ENCODE measurements around the gene PDXDC1.
"Not testable (repeated sequence)": the region's sequence is repeated elsewhere in the genome, so short reads cannot be mapped to it uniquely, and the experiment has no call there.

PDXDC1 gene

DNA sequence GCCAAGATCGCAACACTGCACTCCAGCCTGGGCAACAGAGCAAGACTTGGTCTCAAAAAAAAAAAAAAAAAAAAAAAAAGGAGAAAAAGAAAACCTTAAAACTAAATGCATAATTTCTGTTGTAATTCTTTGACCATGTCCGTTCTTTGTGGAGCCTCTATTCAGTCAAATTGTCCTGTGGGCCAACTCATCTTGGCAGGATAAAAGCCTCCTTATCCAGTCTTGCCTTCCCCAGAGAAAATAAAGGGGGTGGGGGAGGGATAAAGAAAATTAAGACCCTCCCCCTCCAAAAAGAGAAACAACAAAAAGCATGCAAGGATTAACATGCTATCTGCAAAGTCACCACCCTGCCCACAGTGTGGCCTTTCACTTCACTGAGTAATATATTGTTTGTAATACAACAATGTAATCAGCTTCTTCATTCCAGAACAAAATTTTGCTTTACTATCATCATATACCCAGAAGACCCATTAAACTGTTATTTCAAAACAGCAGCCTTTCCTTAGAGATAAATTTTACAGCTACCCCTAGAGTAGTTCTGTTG, 124.6 kb downstream of the PDXDC1 start:
- H3K27me3 ChIP-seq (ENCODE audit: control insufficient read depth, insufficient read depth, low read length); H3K36me3 ChIP-seq (ENCODE audit: control insufficient read depth, low read depth, low read length); H3K9me3 ChIP-seq (ENCODE audit: control insufficient read depth, low read depth, low read length); H3K27ac ChIP-seq (ENCODE audit: low read length); H3K9ac ChIP-seq (ENCODE audit: low read length); H3K4me3 ChIP-seq (ENCODE audit: low read length); H3K4me1 ChIP-seq (ENCODE audit: control insufficient read depth, low read depth, low read length): not testable (repeated sequence)

DNA sequence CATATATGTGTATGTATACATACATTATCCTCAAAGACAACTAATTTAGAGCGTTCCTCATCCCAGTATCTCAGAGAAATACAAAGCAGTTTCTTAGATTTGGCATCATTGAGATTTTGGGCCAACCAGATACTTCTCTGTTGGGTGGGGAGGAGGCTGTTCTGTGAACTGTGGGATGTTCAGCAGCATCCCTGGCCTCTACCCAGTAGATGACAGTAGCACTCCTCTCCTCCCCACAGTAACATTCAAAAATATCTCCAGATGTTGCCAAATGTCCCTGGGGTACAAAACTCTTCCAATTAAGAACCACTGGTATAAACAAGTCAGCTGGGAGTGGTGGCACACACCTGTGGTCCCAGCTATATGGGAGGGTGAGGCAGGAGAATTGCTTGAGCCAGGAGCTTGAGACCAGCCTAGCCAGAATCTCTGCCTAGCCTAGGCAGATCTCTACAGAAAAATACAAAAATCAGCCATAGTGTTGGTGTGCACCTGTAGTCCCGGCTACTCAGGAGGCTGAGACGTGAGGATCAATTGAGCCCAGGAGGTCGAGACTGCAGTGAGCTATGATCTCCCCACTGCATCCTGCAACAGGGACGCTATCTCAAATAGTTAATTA, 125.7 kb downstream of the PDXDC1 start:
- H3K4me3 ChIP-seq (ENCODE audit: low read length); H3K9me3 ChIP-seq (ENCODE audit: control insufficient read depth, low read depth, low read length); H3K27me3 ChIP-seq (ENCODE audit: control insufficient read depth, insufficient read depth, low read length); H3K36me3 ChIP-seq (ENCODE audit: control insufficient read depth, low read depth, low read length); H3K9ac ChIP-seq (ENCODE audit: low read length); H3K4me1 ChIP-seq (ENCODE audit: control insufficient read depth, low read depth, low read length); H3K27ac ChIP-seq (ENCODE audit: low read length): not testable (repeated sequence)

DNA sequence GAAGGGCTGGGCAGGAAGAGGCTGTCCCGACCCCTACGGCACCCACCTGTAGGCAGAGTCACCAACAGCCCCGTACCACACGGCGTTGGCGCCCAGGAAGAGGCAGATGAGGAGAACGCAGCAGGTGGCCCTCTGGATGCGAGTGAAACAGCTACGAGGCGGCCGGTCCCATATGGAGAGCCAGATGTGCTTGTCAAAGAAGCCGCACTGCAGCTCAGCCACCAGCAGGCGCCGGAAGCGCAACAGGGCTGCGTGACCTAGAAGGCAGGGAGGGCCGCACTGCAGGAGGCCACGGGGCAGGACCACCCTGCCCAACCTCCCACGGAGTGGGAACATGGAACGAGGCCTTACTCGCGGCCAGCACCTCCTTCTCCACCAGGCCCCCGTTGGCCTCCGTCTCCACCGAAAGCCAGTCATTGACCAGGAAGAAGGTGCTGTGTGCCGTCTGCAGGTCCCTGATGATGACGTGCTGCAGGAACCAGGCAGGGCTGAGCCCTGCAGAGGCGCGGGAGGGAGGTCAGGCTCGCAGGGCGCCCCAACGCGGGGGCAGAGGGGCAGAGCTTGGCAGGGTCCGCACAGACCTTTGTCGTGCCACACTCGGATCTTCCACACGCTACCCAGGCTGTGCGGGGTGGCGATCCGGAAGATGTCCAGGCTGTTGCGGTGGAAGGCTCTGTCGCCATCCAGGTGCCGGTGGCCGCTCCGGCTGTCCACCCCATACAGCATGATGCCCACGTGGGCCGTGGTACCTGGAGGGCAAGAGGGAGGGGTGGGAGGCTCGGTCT, 153.0 kb downstream of the PDXDC1 start:
- not testable (repeated sequence) for H3K9ac ChIP-seq (ENCODE audit: low read length); H3K9me3 ChIP-seq (ENCODE audit: control insufficient read depth, low read depth, low read length); H3K4me1 ChIP-seq (ENCODE audit: control insufficient read depth, low read depth, low read length); H3K36me3 ChIP-seq (ENCODE audit: control insufficient read depth, low read depth, low read length); H3K27me3 ChIP-seq (ENCODE audit: control insufficient read depth, insufficient read depth, low read length); H3K27ac ChIP-seq (ENCODE audit: low read length); H3K4me3 ChIP-seq (ENCODE audit: low read length)

DNA sequence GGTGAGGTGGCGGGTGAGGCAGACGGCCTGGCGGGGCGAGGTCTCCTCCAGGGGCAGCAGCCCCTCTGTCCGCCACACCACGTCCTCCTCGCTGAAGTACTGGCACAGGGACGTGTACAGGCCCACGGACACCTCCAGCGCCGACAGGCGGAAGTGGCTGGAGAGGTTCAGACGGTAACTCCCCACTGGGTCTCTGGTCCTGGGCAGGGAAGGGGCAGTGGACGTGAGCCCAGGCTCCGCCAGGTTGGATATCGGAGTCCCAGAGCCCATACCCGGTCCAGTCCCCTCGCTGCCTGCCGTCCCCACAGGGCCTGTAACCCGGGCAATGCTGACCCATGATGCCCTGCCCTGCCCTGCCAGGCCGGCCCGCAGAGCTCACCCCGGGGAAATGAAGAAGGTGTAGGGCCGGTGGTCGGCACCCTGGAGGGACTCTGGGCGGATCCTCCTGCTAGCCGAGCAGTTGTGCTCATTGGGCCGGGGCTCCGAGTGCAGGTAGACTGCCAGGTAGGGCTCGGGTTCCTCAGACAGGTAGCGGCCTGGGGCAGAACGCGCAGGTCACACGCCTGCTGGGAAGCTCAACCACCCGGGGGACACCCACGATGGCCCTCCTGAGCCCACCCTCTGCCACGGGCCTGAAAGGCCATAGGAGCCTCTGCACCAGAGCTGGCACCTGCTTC, 155.6 kb downstream of the PDXDC1 start:
- H3K9ac ChIP-seq (ENCODE audit: low read length); H3K9me3 ChIP-seq (ENCODE audit: control insufficient read depth, low read depth, low read length); H3K27me3 ChIP-seq (ENCODE audit: control insufficient read depth, insufficient read depth, low read length); H3K4me1 ChIP-seq (ENCODE audit: control insufficient read depth, low read depth, low read length); H3K4me3 ChIP-seq (ENCODE audit: low read length); H3K36me3 ChIP-seq (ENCODE audit: control insufficient read depth, low read depth, low read length); H3K27ac ChIP-seq (ENCODE audit: low read length): not testable (repeated sequence)

DNA sequence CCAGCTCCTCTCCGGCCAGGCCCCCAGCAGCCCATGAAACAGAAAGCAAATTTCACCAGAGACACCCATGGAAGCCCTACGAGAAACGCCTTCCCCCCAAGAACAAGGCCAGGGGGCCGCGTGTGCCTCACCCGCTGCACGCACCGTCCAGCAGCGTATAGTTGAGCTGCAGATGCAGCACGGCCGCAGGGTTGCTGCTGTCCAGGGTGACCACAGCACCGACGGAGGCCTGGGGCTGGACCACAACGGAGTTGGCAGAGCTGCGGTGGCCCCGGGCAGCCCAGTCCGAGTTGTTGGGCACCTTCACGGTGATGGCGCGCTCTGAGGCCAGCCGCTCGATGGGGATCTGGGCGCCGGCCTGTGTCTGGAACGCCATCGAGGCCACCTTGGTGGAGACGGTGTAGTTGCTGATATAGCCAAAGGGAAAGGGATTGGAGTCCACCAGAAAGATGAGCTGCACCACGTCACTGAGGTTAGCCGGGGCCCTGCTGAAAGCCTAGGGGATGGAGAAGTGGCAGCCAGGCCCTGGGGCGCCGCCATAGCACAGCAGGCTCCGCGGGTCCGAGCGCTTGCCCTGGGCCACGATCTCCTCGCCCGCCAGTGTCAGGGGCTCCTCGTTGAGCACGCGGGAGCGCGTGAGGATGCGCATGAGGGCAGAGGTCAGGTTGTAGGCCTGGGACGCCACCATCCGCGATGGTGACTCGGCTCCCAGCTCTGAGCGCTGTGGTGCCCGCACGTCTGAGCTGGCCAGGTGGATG, 156.3 kb downstream of the PDXDC1 start:
- not testable (repeated sequence) for H3K4me1 ChIP-seq (ENCODE audit: control insufficient read depth, low read depth, low read length); H3K4me3 ChIP-seq (ENCODE audit: low read length); H3K9me3 ChIP-seq (ENCODE audit: control insufficient read depth, low read depth, low read length); H3K27ac ChIP-seq (ENCODE audit: low read length); H3K36me3 ChIP-seq (ENCODE audit: control insufficient read depth, low read depth, low read length); H3K9ac ChIP-seq (ENCODE audit: low read length); H3K27me3 ChIP-seq (ENCODE audit: control insufficient read depth, insufficient read depth, low read length)

DNA sequence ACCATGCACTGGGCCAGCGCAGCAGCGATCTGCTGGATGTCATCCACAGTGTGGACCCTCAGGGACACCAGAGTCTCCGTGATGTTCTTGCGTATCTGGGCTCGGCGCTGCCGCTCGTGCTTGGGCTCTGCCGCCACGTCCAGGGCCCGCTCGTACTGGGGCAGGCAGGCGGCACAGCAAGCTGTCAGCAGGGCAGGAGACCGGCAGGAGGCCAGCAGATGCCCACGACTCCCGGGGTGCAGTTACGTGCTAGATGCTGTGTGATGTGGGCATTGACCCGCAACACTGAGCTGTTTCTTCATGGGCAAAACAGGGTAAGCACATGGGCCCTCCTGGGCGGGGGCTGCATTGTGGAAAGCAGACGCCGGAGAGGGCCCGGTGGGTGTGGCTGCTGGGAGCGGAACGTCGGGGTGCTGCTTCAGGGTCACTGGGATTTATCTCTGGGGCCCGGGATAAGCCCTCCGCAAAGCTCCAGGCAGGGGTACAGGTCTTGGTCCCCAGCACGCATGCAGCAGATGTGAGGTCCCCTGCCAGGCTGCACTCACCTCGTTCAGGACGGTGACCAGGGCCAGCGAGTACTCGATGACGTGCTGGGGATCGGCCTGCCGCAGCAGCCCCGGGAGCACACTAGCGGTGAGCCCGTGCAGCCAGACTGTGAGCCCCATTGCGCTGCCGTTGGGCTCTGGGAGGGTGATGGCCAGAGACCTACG, 158.0 kb downstream of the PDXDC1 start:
- H3K36me3 ChIP-seq (ENCODE audit: control insufficient read depth, low read depth, low read length); H3K9me3 ChIP-seq (ENCODE audit: control insufficient read depth, low read depth, low read length): not testable (repeated sequence)

DNA sequence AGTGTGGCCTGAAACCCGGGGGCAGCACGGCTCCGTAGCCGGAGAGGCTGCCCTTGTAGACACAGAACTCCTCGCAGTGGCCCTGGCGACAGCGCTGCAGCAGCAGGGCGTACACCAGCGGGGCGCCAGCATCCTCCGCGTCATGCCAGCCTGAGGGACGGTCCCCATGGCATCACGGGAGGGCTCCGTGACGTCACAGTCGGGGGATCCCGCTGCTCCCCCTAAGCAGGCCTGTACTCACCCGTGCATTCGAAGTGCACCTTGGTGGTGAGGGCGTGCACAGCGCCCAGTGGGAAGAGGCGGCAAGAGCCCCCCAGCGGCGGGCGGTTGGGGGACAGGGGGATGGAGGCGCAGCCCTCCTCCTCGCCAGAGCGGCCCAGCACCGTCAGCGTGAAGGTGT, 158.7 kb downstream of the PDXDC1 start:
- not testable (repeated sequence) for H3K9ac ChIP-seq (ENCODE audit: low read length); H3K4me1 ChIP-seq (ENCODE audit: control insufficient read depth, low read depth, low read length); H3K36me3 ChIP-seq (ENCODE audit: control insufficient read depth, low read depth, low read length); H3K9me3 ChIP-seq (ENCODE audit: control insufficient read depth, low read depth, low read length); H3K27me3 ChIP-seq (ENCODE audit: control insufficient read depth, insufficient read depth, low read length); H3K4me3 ChIP-seq (ENCODE audit: low read length); H3K27ac ChIP-seq (ENCODE audit: low read length)

More for the DNA sequence above, 158.0 kb downstream of the PDXDC1 start:
- H3K4me3 ChIP-seq (ENCODE audit: low read length); H3K4me1 ChIP-seq (ENCODE audit: control insufficient read depth, low read depth, low read length); H3K27me3 ChIP-seq (ENCODE audit: control insufficient read depth, insufficient read depth, low read length); H3K27ac ChIP-seq (ENCODE audit: low read length); H3K9ac ChIP-seq (ENCODE audit: low read length): not testable (repeated sequence)

DNA sequence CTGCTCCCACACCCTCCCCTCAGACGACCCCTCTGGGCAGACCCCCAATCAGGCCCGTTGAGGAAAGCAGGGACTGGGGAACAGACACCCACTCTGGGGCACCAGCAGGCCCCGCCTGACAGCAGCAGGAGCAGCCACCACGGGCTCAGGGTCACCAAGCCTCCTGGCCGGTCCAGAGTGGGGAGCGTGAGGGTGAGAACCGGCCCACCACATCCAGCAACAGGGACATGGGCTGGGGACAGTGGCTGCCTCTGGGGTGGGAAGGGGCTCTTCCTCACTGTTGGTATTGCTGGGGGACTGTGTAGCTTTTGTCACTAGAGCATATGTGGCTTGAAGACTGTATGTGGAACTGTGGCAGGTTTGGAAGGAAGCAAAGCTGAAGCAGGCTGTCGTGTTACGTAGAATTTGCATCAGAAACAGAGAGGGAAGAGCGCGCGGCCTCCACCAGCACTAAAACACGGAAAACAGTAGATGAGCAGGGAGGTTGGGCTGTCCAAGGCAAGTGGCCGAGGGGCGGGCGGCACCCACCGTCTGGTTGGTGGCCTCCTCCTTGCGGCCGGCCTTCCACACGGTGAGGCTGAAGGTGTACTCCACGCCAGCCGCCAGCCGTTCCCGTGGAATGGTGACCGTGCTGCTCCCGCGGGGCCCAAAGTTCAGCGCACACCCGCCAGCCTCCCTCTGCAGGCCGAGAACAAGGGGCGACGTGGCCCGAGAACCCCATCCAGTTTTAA, 160.1 kb downstream of the PDXDC1 start:
- not testable (repeated sequence) for H3K36me3 ChIP-seq (ENCODE audit: control insufficient read depth, low read depth, low read length); H3K9ac ChIP-seq (ENCODE audit: low read length); H3K4me3 ChIP-seq (ENCODE audit: low read length); H3K27ac ChIP-seq (ENCODE audit: low read length); H3K9me3 ChIP-seq (ENCODE audit: control insufficient read depth, low read depth, low read length); H3K4me1 ChIP-seq (ENCODE audit: control insufficient read depth, low read depth, low read length); H3K27me3 ChIP-seq (ENCODE audit: control insufficient read depth, insufficient read depth, low read length)

DNA sequence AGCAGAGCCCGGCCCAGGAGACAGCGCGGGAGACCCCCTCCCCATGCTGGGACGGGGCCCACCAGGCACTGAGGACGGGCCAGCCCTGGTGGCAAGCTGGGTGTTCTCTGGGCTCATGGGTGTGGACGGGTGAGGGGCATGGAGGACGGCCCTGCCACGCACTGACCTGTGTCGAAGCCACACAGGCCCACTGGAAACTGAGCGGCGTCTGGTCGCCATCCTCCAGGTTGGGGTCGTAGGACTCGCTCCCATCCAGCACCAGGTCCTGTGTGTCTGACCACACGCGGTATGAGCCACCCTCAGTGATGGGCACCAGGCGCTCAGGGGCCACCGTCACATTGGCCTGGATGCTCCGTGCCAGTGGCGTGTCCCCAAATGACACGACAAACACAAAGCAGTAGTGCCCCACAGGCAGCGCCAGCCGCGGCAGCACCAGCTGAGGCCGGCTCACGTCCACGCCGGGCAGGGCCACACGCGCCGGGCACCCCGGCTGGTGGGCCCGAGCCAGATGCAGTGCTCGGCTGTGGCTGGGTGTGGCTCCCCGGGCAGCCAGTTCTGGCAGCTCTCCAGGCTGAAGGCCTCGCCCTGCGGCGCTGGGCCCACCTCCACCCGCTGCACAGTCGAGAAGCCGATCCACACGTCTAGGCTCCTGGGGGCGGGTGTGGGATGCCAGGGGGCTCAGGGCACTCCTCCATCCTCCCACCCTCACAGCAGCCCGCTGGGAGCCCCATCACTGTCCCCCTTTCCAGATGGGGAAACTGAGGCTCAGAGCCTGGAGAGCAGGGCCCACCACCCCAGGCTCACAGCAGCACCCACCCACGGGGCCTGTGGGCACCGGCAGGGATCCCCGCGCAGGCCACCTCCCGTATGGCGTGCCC, 160.9 kb downstream of the PDXDC1 start:
- H3K4me3 ChIP-seq (ENCODE audit: low read length); H3K9me3 ChIP-seq (ENCODE audit: control insufficient read depth, low read depth, low read length); H3K27ac ChIP-seq (ENCODE audit: low read length); H3K4me1 ChIP-seq (ENCODE audit: control insufficient read depth, low read depth, low read length); H3K27me3 ChIP-seq (ENCODE audit: control insufficient read depth, insufficient read depth, low read length); H3K36me3 ChIP-seq (ENCODE audit: control insufficient read depth, low read depth, low read length); H3K9ac ChIP-seq (ENCODE audit: low read length): not testable (repeated sequence)

DNA sequence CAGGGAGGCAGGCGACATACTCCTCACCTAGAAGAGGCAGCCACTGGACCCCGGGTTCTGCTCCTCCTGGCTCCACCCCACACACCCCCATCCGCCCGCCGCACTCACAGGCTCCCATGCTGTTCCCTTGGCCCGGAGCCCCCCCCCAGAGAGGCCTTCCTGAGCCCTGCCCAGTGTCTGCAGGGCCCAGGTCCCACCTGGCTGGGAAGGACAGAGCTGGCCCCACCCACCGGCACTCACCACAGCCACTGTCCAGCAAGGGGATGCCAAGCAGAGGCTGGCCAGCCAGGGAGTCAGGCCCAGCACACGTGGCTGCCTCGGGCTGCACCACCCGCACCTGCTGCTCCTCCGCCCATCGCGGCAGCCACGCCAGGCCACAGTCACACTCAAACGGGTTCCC, 162.7 kb downstream of the PDXDC1 start:
- H3K27me3 ChIP-seq (ENCODE audit: control insufficient read depth, insufficient read depth, low read length); H3K4me3 ChIP-seq (ENCODE audit: low read length); H3K27ac ChIP-seq (ENCODE audit: low read length); H3K36me3 ChIP-seq (ENCODE audit: control insufficient read depth, low read depth, low read length); H3K9me3 ChIP-seq (ENCODE audit: control insufficient read depth, low read depth, low read length); H3K9ac ChIP-seq (ENCODE audit: low read length); H3K4me1 ChIP-seq (ENCODE audit: control insufficient read depth, low read depth, low read length): not testable (repeated sequence)

All from iPS-18a (cell line).